Stimulated activated CD4-positive, alpha-beta T cell treated with anti-CD3 and anti-CD28 coated beads, TNF-alpha, amount 100 ng/mL, for 24 hours (primary cell): Measurements from ENCODE around the gene ZNF860.
"Not testable (repeated sequence)": the region's sequence is repeated elsewhere in the genome, so short reads cannot be mapped to it uniquely, and the experiment has no call there.

Source experiments
- DNase-seq, 3 experiments: peaks; one replicate each; pipeline ENCODE4 v3.0.0-alpha.2; 2020; ENCODE audit warnings: low read depth in 3 of 3

The ZNF860 gene

GRCh38 chr3:31996195-31996594 is 14.6 kb downstream of the ZNF860 start:
- DNase-seq: no peak

DNA sequence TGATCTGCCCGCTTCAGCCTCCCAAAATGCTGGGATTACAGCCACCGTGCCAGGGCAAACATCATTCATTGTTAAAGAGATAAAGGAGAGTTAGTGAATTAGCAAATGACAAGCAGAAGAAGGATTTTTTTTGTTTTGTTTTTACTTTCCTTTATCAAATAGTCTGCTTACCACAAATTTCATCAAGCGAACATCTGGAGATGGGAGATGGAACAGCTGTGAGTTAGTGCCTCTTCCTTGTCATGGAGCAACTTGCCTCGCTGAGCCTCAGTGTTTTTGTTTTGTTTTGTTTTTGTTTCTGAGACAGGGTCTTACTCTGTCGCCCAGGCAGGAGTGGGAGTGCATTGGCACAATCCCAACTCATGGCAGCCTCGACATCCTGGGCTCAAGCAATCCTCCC is 15.9 kb downstream of the ZNF860 start:
- no peak for DNase-seq

DNA sequence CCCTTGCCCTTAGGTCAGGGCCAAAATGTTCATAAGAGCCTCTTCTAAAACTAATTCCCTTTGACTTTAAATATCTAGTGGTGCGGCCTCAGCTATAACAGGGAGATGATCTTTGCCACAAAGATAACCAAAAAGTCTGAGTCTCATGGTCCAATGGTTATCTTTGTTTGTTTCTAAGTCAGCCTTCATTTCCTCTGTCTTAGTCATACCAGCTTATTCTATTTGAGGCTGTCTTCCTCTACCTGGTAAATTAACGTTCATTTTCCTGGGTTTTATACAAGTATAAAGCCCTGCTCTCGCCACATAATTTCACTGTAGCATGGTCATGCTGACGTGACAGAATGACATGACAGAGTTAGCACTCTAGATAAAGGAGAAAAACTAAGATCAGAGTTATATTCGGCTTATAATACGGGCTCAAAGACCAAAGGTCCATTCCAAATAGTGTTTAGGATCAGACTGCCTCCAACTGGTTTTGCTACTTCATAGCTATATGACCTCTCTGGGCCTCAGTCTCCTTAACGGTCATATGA is 18.4 kb downstream of the ZNF860 start:
- no peak for DNase-seq

DNA sequence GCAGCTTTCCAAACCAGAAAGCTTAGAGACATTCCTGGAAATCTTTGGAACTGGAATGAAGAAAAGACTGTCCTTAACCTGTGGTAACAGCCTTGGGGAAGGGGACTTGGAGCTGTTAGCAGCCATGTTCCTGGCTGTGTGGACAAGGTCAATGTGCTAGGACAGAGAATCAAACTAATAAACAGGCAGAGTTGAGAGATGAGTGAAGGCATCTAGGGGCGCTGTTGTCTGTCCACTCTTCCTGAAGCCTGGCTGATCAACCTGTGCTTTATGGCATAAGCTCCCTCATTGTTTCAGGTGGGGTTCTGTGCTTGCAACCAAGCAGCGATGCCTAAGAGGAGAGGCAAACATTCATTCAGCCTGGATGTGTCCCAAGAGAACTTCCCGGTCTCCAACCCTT is 19.3 kb downstream of the ZNF860 start:
- DNase-seq: no peak

DNA sequence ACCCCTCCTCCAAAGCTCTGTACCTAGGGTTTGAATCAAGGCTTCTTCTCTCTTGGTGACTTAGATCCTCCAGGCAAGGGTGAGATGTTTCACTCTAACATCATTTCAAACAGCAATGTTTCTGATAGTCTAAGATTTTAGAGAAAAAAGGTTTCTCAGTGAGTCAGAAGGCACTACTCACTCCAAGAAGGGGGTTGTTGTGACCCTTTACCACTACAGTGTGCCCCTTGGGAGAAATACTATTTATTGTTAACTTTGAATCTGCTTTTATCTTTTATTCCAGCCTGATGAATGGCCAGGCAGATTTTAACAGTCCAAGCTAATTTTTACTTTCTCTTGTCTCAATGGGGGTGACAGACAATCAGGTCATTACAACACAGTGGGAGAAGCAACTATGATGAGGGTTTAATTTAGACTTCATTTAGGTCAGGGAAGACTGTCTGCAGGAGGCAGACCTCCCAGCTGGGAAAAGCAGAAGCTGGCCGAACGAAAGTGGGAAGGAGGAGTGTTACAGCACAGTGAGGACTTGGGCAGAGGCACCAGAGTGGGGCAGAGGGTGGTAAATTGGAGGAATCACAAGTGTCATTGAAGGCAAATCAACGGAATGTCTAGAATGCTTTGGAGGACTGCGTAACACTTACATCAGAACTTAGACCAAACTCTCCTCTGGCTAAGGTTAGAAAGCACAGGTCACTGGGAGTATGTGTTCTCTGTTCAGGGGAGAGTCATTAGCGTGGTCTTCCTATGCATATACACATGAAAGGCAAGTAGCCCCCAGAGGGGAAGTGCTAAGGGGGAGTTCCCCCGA is 21.2 kb downstream of the ZNF860 start:
- no peak for DNase-seq

DNA sequence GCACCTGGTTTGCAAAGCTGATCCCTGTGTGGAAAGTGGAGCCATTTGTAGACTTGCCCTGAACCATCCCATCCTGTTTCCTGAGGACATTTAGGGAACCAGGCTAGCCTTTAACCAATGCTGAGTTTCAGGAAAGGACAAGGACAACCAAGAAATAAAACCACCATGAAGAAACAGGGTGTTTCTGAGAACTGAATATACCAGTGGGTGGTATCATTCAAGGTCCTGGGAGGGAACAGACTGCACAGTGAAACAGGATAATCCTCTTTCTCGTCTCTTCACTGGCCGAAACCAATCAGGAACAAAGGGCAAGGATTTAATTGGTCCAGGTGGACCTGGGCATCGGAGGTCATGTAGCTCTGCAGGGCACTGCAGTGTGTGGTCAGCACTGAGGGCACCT is 21.8 kb downstream of the ZNF860 start:
- no peak for DNase-seq

DNA sequence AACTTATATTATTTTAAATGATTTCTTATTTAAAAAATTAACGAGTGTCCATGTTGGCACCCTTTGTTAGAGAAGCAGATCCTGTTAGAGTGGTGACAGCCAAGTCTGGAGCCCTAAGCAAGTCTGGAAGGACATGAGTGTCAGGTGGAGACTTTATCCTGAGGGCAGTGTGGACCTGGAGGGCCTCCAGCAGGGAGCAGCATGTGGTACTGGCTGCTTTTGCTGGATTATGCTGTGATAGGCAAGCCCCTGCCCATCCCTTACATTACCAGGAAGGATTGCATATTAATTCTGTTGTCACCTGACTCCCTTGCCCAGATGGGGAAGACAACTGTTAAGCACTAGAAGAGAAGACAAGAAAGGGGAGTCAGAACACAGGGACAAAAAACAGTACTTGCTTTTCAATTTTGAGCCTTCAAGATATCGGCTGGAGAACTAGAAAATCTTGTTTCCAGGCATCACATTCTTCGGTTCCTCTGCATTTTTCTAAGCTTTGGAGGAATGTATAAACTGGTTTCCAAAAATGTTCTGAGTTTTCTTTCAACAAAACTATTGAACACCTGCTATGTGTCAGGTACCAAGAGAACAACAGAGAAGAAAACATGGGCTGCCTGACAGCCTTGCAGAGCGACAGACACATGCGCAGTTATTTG is 22.7 kb downstream of the ZNF860 start:
- DNase-seq: no peak

DNA sequence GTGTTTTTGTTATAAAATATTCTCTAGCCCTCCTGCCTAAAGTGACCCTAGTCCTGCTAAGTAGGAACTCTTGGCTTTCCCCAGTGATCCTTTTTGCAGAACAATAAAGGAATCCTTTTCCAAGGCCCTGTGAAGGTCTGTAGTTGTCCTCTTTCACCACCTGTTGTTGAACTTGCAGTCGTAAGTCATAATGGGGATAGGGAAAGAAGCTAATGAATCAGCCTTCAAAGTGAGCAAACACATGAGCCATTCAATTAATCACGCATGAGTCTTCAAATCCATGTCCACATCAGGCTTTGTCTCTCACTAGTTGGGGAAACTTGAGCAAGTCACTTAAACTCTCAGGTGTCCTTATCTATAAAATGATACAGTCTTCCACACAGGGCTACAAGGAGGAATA is 27.6 kb downstream of the ZNF860 start:
- DNase-seq: no peak

DNA sequence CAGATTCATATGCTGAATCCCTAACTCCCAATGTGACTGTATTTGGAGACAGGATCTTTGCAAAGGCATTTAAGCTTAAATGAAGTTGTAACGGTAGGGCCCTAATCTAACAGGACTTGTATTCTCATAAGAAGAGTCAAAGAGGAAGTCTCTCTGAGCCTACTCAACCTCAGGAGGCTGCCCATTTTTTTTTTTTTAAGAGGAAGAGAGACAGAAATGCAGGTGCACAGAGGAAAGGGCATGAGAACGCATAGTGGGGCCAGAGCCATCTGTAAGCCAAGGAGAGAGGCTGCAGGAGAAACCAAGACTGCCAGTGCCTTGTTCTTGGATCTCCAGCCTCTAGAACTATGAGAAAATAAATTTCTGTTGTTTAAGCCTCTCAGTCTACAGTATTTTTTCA is 28.4 kb downstream of the ZNF860 start:
- DNase-seq: no peak

GRCh38 chr3:32010699-32011098 is 29.1 kb downstream of the ZNF860 start:
- DNase-seq: peak in 1 of 3 experiments; percentile 15

GRCh38 chr3:32015638-32016037 is 34.1 kb downstream of the ZNF860 start:
- DNase-seq: not testable (repeated sequence)

GRCh38 chr3:32017286-32017685 is 35.7 kb downstream of the ZNF860 start:
- DNase-seq: no peak

GRCh38 chr3:32018757-32019564 is 37.4 kb downstream of the ZNF860 start:
- DNase-seq: no peak

DNA sequence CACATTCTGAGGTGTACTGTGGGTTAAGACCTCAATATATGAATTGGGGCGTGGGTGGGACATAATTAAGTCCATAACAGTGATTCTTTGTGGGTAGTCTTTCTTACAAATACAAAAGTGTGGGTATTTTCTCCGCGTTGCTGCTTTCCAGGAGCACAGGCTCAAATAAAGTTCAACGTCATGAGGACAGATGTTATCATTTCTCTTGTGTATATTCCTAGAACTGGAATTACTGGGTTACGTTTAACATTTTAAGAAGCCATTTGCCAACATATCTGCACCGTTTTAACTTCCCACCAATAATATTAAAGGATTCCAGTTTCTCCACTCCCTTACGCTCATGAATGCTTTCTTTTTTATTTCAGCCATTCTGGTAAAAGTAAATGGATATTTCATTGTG is 39.6 kb downstream of the ZNF860 start:
- DNase-seq: no peak

GRCh38 chr3:32021748-32022147 is 40.2 kb downstream of the ZNF860 start:
- no peak for DNase-seq

DNA sequence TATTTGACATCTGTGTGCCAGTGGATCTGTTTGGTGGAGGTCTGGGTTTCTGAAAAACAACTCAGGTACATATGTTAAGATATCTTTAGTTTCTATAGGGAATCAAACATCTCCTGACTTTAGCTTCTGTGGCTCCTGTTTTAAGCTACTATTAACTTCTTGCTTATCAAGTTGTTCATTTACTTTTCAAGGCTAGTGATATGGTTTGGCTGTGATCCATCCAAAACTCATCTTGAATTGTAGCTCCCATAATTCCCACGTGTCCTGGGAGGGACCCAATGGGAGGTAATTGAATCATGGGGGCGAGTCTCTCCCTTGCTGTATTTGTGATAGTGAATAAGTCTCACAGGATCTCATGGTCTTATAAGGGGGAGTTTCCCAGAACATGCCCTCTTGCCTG is 41.4 kb downstream of the ZNF860 start:
- no peak for DNase-seq

GRCh38 chr3:32026593-32026992 is 45.0 kb downstream of the ZNF860 start:
- DNase-seq: no peak

- DNase-seq: no peak
Observed at GRCh38 chr3:32037932-32038267, 56.4 kb downstream of the ZNF860 start.

DNA sequence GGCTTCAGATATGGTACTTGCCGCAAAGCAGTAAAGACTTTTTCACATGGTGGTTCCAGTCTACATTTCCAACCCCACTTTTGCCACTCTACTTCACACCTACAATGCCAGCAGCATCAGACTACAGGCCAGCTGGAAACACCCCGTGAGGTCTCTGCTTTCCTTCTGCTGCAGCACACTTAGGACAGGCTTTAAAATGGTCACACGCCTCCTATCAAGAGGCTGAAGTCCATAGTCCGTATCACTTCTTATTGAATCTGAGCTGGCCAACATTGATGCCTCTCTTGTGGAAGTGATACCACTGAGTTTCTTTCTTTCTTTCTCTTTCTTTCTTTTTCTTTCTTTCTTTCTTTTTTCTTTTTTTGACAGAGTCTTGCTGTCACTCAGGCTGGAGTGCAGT is 59.8 kb downstream of the ZNF860 start:
- DNase-seq: no peak
